GM23248 (cell line): ENCODE measurements around the gene C20orf144. TPM values are rescaled to one million over a fixed set of nuclear protein-coding genes. Genes with fewer than 3 reads are reported as not detected.

Experiments
- DNase-seq: peaks from one replicate; pipeline ENCODE4 v3.0.0-alpha.2; 2015
- H2AFZ ChIP-seq: fragments of 200-600 bp; sonication (generic); 2 replicates; pipeline ENCODE4 v1.6.1; 2016; ENCODE audit warnings: antibody characterized with exemption
- H3F3A ChIP-seq: fragments of 200-600 bp; sonication (generic); 2 replicates; pipeline ENCODE4 v1.6.1; 2016; ENCODE audit warnings: mild to moderate bottlenecking, antibody characterized with exemption, mixed run types; ENCODE audit not compliant: insufficient read depth
- H3K27ac ChIP-seq: fragments of 200-600 bp; sonication (generic); 2 replicates; pipeline ENCODE4 v1.5.1; 2016; ENCODE audit warnings: mild to moderate bottlenecking
- H3K27me3 ChIP-seq: fragments of 200-600 bp; sonication (generic); replicated peaks from 2 replicates; pipeline ENCODE4 v1.6.1; 2016; ENCODE audit warnings: mild to moderate bottlenecking; ENCODE audit not compliant: insufficient read depth
- H3K36me3 ChIP-seq: fragments of 200-600 bp; sonication (generic); 2 replicates; pipeline ENCODE4 v1.6.1; 2016; ENCODE audit warnings: low read depth, mild to moderate bottlenecking
- H3K4me1 ChIP-seq: fragments of 200-600 bp; sonication (generic); 2 replicates; pipeline ENCODE4 v1.6.1; 2016; ENCODE audit warnings: mild to moderate bottlenecking; ENCODE audit not compliant: insufficient read depth
- H3K4me2 ChIP-seq: fragments of 200-600 bp; sonication (generic); one replicate; pipeline ENCODE4 v1.6.1; 2016; ENCODE audit warnings: mild to moderate bottlenecking; ENCODE audit not compliant: unreplicated experiment
- H3K4me3 ChIP-seq: fragments of 200-600 bp; sonication (generic); 2 replicates; pipeline ENCODE4 v1.5.1; 2016; ENCODE audit warnings: mild to moderate bottlenecking
- H3K79me2 ChIP-seq: fragments of 200-600 bp; sonication (generic); 2 replicates; pipeline ENCODE4 v1.6.1; 2016; ENCODE audit warnings: mild to moderate bottlenecking; ENCODE audit not compliant: insufficient read depth
- H3K9ac ChIP-seq: fragments of 200-600 bp; sonication (generic); 2 replicates; pipeline ENCODE4 v1.6.1; 2016; ENCODE audit warnings: mild to moderate bottlenecking
- H3K9me2 ChIP-seq: fragments of 200-600 bp; sonication (generic); 2 replicates; pipeline ENCODE4 v1.6.1; 2016; ENCODE audit warnings: mixed run types, mild to moderate bottlenecking, moderate library complexity; ENCODE audit not compliant: insufficient read depth
- H3K9me3 ChIP-seq: fragments of 200-600 bp; sonication (generic); one replicate; pipeline ENCODE4 v1.6.1; 2017; ENCODE audit warnings: low read depth
- H4K20me1 ChIP-seq: fragments of 200-600 bp; sonication (generic); 2 replicates; pipeline ENCODE4 v1.6.0; 2016; ENCODE audit not compliant: insufficient read depth
- EZH2 ChIP-seq: fragments of 200-600 bp; sonication (generic); IDR thresholded peaks from 2 replicates; pipeline ENCODE4 v1.6.1; 2018; ENCODE audit warnings: antibody characterized with exemption, mild to moderate bottlenecking; ENCODE audit not compliant: insufficient read depth, poor library complexity, severe bottlenecking
- EZH2phosphoT487 ChIP-seq: fragments of 200-600 bp; sonication (generic); IDR thresholded peaks from 2 replicates; pipeline ENCODE4 v1.6.1; 2018; ENCODE audit warnings: antibody characterized with exemption, moderate library complexity, mild to moderate bottlenecking, low read depth; ENCODE audit not compliant: insufficient read depth
- WGBS, 2 experiments: methylation state at CpG; one replicate each; pipeline ENCODE4 v1.1.6; 2015 to 2017; ENCODE audit warnings: low lambda C conversion rate in 2 of 2, low coverage in 1 of 2; ENCODE audit errors: missing lambda C conversion rate in 2 of 2; 5-methylcytosine and 5-hydroxymethylcytosine counted together
- in situ Hi-C: fragments of 300-500 bp; cut with MboI; formaldehyde crosslinking; loops from 2 replicates; pipeline ENCODE4 v1.15.0; 2020
- polyA plus RNA-seq: library from polyadenylated mRNA; unstranded; fragments of >200 nt; fragmentation: Nextera tagmentation; extraction: Ambion mirVana; gene quantifications from 2 replicates; pipeline ENCODE4 v1.2.1, GENCODE V29; 2016
- total RNA-seq: library from RNA; depleted of rRNA; stranded (reverse); fragments of >200 nt; shearing (Covaris generic); gene quantifications from 2 replicates; pipeline ENCODE4 v1.2.3, GENCODE V29; 2014

Gene C20orf144
- total and polyA plus RNA-seq, 2 experiments from 2014 or later = 0.25 TPM; not detected in 1

- no peak overlapping the region for H3K4me3 ChIP-seq
- no peaks in the 10 kb centered on the region for H3K27me3 ChIP-seq
- 60% methylated on average over 11 to 14 of the region's 14 CpGs for WGBS, 2 experiments
- H3F3A ChIP-seq = no peaks in the 10 kb centered on the region
- no peaks in the 10 kb centered on the region for H3K9me2 ChIP-seq
- no peaks in the 10 kb centered on the region for H3K36me3 ChIP-seq
- H3K9ac ChIP-seq = no peak overlapping the region
- no peak overlapping the region for H2AFZ ChIP-seq
- DNase-seq = no peak
- no peaks in the 10 kb centered on the region for H3K79me2 ChIP-seq
- no peak overlapping the region for H3K4me2 ChIP-seq
- H3K27ac ChIP-seq = no peak overlapping the region
- in situ Hi-C loops = loop anchor here (10.0 kb wide), 1 partner anchor 190 kb away; no protein-coding TSS in a partner anchor
- no peaks in the 10 kb centered on the region for H3K9me3 ChIP-seq
- no peaks in the 10 kb centered on the region for H4K20me1 ChIP-seq
- TF ChIP-seq EZH2phosphoT487 (no peak), EZH2 (no peak)
- H3K4me1 ChIP-seq = no peaks in the 10 kb centered on the region; the same call in 1 of the 2 replicates
Observed at GRCh38 chr20:33654680-33655161, 7.4 kb upstream of the C20orf144 start.

GRCh38 chr20:33655164-33655563, 7.0 kb upstream of the C20orf144 start:
- Histone ChIP-seq H3K4me2 (no peak overlapping the region), H3K27ac (no peak overlapping the region), H3K36me3 (no peaks in the 10 kb centered on the region), H3K79me2 (no peaks in the 10 kb centered on the region), H3K9me3 (no peaks in the 10 kb centered on the region), H4K20me1 (no peaks in the 10 kb centered on the region), H3K4me3 (no peak overlapping the region), H3K27me3 (no peaks in the 10 kb centered on the region), H3K9me2 (no peaks in the 10 kb centered on the region), H2AFZ (no peak overlapping the region), H3K9ac (no peak overlapping the region), H3K4me1 (no peaks in the 10 kb centered on the region; the same call in 1 of the 2 replicates), H3F3A (no peaks in the 10 kb centered on the region)
- no peak for DNase-seq
- WGBS, 2 experiments = 93 to 96% methylated on average over 4 of the region's 4 CpGs
- TF ChIP-seq EZH2 = no peak
- no peak for TF ChIP-seq EZH2phosphoT487
- in situ Hi-C loops = loop anchor here (10.0 kb wide), 1 partner anchor 190 kb away; no protein-coding TSS in a partner anchor

- H3F3A ChIP-seq = no peaks in the 10 kb centered on the region
- H3K4me3 ChIP-seq = no peak overlapping the region
- H3K27me3 ChIP-seq = no peaks in the 10 kb centered on the region
- H3K9ac ChIP-seq = no peak overlapping the region
- H2AFZ ChIP-seq = no peak overlapping the region
- no peak for TF ChIP-seq EZH2phosphoT487
- no peak for TF ChIP-seq EZH2
- no peak overlapping the region for H3K27ac ChIP-seq
- H3K4me2 ChIP-seq = no peak overlapping the region
- WGBS, 2 experiments = 91 to 93% methylated on average over 9 to 10 of the region's 10 CpGs
- in situ Hi-C loops = loop anchor here (10.0 kb wide), 1 partner anchor 191 kb away; no protein-coding TSS in a partner anchor
- no peaks in the 10 kb centered on the region for H3K36me3 ChIP-seq
- no peaks in the 10 kb centered on the region; the same call in 1 of the 2 replicates for H3K4me1 ChIP-seq
- no peaks in the 10 kb centered on the region for H4K20me1 ChIP-seq
- no peaks in the 10 kb centered on the region for H3K79me2 ChIP-seq
- H3K9me2 ChIP-seq = no peaks in the 10 kb centered on the region
- no peak for DNase-seq
- no peaks in the 10 kb centered on the region for H3K9me3 ChIP-seq
Observed at GRCh38 chr20:33656010-33656782, 5.9 kb upstream of the C20orf144 start.

GRCh38 chr20:33656783-33657703, 5.1 kb upstream of the C20orf144 start:
- Histone ChIP-seq H3K4me3 (no peak overlapping the region), H2AFZ (no peak overlapping the region), H3K9me3 (no peaks in the 10 kb centered on the region), H3K4me1 (no peaks in the 10 kb centered on the region; the same call in 1 of the 2 replicates), H3K27ac (no peak overlapping the region), H3F3A (no peaks in the 10 kb centered on the region), H3K79me2 (0 out of 2 replicates have a peak, but pooled peaks cover 4% of the 10 kb centered on the region), H3K27me3 (no peaks in the 10 kb centered on the region), H3K36me3 (no peaks in the 10 kb centered on the region), H3K9ac (no peak overlapping the region), H4K20me1 (no peaks in the 10 kb centered on the region), H3K4me2 (no peak overlapping the region), H3K9me2 (no peaks in the 10 kb centered on the region)
- no peak for DNase-seq
- TF ChIP-seq EZH2 (no peak), EZH2phosphoT487 (no peak)
- WGBS, 2 experiments = 90 to 91% methylated on average over 16 to 17 of the region's 17 CpGs
- in situ Hi-C loops = loop anchor here (10.0 kb wide), 1 partner anchor 192 kb away; no protein-coding TSS in a partner anchor
